Activated CD8-positive, alpha-beta T cell treated with anti-CD3 and anti-CD28 coated beads for 36 hours (primary cell): ENCODE measurements around the gene FGF6. TPM values are rescaled to one million over a fixed set of nuclear protein-coding genes. Genes with fewer than 3 reads are reported as not detected.

ENCODE experiments used
- ATAC-seq: fragments of 200-7000 bp; cut with Tn5 transposase; one replicate; pipeline ENCODE4 v1.10.0; 2021; ENCODE audit warnings: mild to moderate bottlenecking, moderate library complexity
- CTCF ChIA-PET: fragments of 350-600 bp; sonication (Branson Sonifier 250); formaldehyde crosslinking; loops from one replicate; lab custom pipeline; 2021; ENCODE audit warnings: antibody characterized with exemption; lab: Charles Lee
- POLR2A ChIA-PET: fragments of 350-600 bp; sonication (Branson Sonifier 250); formaldehyde crosslinking; loops from one replicate; lab custom pipeline; 2021; ENCODE audit warnings: antibody characterized with exemption; lab: Charles Lee
- DNase-seq: peaks from one replicate; pipeline ENCODE4 v3.0.0-alpha.2; 2020
- H3K27ac Mint-ChIP-seq: one replicate; pipeline ENCODE4 v1.8.0; 2021; ENCODE audit warnings: mild to moderate bottlenecking, mixed read lengths
- H3K27me3 Mint-ChIP-seq: one replicate; pipeline ENCODE4 v1.8.0; 2021; ENCODE audit warnings: mixed read lengths
- H3K36me3 Mint-ChIP-seq: one replicate; pipeline ENCODE4 v1.8.0; 2021; ENCODE audit warnings: low read depth, mixed read lengths
- H3K4me1 Mint-ChIP-seq: one replicate; pipeline ENCODE4 v1.8.0; 2021; ENCODE audit warnings: low read depth, mixed read lengths
- H3K4me3 Mint-ChIP-seq: one replicate; pipeline ENCODE4 v1.8.0; 2021; ENCODE audit warnings: mild to moderate bottlenecking, moderate library complexity, mixed read lengths
- H3K9me3 Mint-ChIP-seq: one replicate; pipeline ENCODE4 v1.8.0; 2021; ENCODE audit warnings: mixed read lengths
- intact Hi-C: fragments of 100-400 bp; cut with micrococcal nuclease; formaldehyde crosslinking; loops from one replicate; pipeline ENCODE4 v1.10.0; 2022
- total RNA-seq, 2 experiments: library from RNA; stranded (reverse); gene quantifications; one replicate each; pipeline ENCODE4 v1.2.3, GENCODE V29; 2021
- TF ChIP-seq, protein P1 (sequence below): fragments of 200-600 bp; IDR thresholded peaks from one replicate; pipeline ENCODE4 v1.8.0; 2022; ENCODE audit warnings: antibody characterized with exemption, mild to moderate bottlenecking

FGF6 gene
- total RNA-seq, 2 experiments from 2014 or later, result not detected

DNA sequence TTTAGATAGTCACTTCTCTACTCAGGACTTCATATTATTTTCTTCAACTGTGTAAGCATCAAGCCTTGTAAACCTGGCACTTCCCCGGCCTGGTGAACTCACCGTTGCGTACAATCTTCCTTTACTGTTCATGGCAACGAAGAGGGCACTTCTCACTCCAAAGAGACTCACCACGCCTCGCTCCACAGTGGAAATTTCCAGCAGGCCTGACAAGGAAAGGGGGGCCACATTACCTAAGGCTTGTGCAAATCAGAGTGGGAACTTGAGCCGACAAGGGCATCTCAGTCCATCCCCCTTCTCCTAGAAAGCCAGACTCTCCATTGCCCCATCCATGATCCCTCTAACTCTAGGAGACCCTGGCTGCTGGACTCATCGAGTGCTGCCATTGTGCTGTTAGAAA lies 1.6 kb downstream of the FGF6 start:
- Mint-ChIP-seq H3K36me3 (no peaks in the 10 kb centered on the region), H3K27me3 (peaks cover 1% of the 10 kb centered on the region), H3K27ac (no peak overlapping the region), H3K9me3 (no peaks in the 10 kb centered on the region), H3K4me3 (no peak overlapping the region), H3K4me1 (peaks cover 6% of the 10 kb centered on the region)
- no peak for ATAC-seq
- TF ChIP-seq, protein P1, sequence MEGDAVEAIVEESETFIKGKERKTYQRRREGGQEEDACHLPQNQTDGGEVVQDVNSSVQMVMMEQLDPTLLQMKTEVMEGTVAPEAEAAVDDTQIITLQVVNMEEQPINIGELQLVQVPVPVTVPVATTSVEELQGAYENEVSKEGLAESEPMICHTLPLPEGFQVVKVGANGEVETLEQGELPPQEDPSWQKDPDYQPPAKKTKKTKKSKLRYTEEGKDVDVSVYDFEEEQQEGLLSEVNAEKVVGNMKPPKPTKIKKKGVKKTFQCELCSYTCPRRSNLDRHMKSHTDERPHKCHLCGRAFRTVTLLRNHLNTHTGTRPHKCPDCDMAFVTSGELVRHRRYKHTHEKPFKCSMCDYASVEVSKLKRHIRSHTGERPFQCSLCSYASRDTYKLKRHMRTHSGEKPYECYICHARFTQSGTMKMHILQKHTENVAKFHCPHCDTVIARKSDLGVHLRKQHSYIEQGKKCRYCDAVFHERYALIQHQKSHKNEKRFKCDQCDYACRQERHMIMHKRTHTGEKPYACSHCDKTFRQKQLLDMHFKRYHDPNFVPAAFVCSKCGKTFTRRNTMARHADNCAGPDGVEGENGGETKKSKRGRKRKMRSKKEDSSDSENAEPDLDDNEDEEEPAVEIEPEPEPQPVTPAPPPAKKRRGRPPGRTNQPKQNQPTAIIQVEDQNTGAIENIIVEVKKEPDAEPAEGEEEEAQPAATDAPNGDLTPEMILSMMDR, result no peak
- no peak for DNase-seq
- intact Hi-C loops, result no loop called here
- CTCF ChIA-PET, result interaction anchor here (0.6 kb wide), 1 partner anchor 77 kb away, joined by 3 read pairs; no protein-coding TSS in a partner anchor
- POLR2A ChIA-PET, result interaction anchor here (0.7 kb wide), 1 partner anchor 151 kb away, joined by 3 read pairs; no protein-coding TSS in a partner anchor

DNA sequence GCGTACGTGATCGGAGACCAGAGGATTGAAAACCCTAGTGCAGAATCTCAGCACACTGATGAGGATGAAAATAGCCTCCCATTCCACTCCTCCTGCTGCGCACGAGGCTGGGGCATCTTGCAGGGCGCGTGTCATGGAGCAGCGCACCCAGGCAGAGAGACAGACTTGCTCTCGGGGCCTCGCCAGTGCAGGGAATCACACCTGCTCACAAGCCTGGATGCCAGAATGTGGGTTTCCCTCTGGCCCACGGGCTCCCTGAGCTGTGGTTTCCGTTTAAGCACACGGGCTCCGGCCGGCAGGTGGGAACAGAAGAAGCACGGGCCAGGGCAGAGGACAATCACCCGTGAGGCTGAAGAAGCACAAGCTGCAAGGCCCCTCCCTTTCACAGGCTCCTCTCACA lies 2.0 kb downstream of the FGF6 start:
- Mint-ChIP-seq H3K9me3 (no peaks in the 10 kb centered on the region), H3K36me3 (no peaks in the 10 kb centered on the region), H3K4me3 (no peak overlapping the region), H3K27ac (no peak overlapping the region), H3K4me1 (peaks cover 7% of the 10 kb centered on the region), H3K27me3 (peaks cover 1% of the 10 kb centered on the region)
- TF ChIP-seq, protein P1, result no peak
- DNase-seq, result no peak
- no peak for ATAC-seq
- ChIA-PET POLR2A (no interaction called here), CTCF (interaction anchor here (1.1 kb wide), 2 partner anchors 22 to 23 kb away, joined by 3 to 4 read pairs; no protein-coding TSS in a partner anchor)
- intact Hi-C loops, result no loop called here

DNA sequence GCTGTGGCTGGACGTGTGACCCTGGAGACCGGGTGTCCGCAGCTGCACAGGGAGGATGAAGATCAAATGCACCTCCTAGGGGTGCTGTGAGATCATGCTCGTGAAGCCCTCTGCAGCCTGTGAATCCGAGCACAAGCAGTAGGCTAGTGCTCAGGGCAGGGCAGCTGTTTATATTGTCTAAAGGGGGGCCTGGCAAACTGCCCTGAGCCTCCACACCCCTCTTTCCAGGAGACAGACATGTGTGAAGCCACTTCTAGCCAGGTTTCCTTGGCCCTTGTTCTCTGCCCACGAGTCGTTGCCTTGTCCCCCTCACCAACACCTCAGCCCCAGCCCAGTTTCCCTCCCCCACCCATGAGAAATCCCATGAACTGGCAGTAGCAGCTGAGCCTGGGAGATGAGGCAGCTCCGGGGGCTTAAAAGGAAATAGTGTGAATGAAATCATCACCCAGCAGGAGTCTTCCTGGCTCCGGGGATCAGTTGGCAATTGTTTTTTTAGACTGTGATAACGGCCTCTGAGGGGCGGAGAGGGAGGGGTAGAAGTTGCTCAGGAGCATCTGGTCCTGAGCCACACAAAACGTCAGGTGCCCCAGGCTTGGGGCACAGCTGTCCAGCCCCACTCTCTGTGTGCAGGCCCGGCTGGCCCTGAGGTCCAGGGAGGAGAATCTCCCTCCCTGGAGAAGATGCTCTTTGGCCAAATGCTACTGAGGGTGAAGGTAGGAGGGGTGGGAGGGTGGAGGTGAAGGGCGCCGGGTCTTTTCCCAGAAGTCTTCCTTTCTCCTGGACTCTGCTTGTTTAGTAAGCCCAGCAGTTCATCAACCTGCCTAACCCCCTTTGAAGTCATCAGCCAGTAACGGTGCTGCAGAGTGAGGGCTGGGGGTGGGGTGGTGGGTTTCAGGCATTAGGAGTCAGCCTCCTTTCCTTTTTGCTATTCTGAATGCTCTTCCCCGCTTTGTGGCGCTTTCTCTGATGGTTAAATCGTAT lies 4.0 kb downstream of the FGF6 start:
- DNase-seq (no peak), ATAC-seq (no peak)
- Mint-ChIP-seq H3K4me1 (peaks cover 7% of the 10 kb centered on the region), H3K27me3 (peaks cover 2% of the 10 kb centered on the region), H3K27ac (no peak overlapping the region), H3K4me3 (no peak overlapping the region), H3K36me3 (no peaks in the 10 kb centered on the region), H3K9me3 (no peaks in the 10 kb centered on the region)
- CTCF ChIA-PET, result no interaction called here
- TF ChIP-seq, protein P1, result no peak
- POLR2A ChIA-PET, result interaction anchor here (0.9 kb wide), 1 partner anchor 11 kb away, joined by 3 read pairs; no protein-coding TSS in a partner anchor
- intact Hi-C loops, result no loop called here

- H3K27me3 Mint-ChIP-seq, result peaks cover 3% of the 10 kb centered on the region
- TF ChIP-seq, protein P1, result no peak
- DNase-seq (no peak), ATAC-seq (no peak)
- intact Hi-C loops, result no loop called here
- POLR2A ChIA-PET, result no interaction called here
- no peak overlapping the region for H3K4me3 Mint-ChIP-seq
- H3K27ac Mint-ChIP-seq, result no peak overlapping the region
- peaks cover 7% of the 10 kb centered on the region for H3K4me1 Mint-ChIP-seq
- CTCF ChIA-PET, result interaction anchor here (0.9 to 1.0 kb wide), 3 partner anchors 19 to 86 kb away, joined by 4 to 5 read pairs (median 4); no protein-coding TSS in a partner anchor
- H3K36me3 Mint-ChIP-seq, result no peaks in the 10 kb centered on the region
- H3K9me3 Mint-ChIP-seq, result no peaks in the 10 kb centered on the region
Measured at GRCh38 chr12:4440187-4440941, 5.3 kb downstream of the FGF6 start.
